Posterior cingulate gyrus (tissue), 11 donors: ENCODE data around the gene OR51T1.

Experiments
- DNase-seq, 10 donors: peaks; one replicate each; pipeline versions ENCODE4 v3.0.0 to v3.0.0-alpha.2; 2020 to 2021; ENCODE audit warnings: mixed read lengths in 3 of 10
- intact Hi-C: fragments of 100-400 bp; cut with DNase I; formaldehyde crosslinking; loops from one replicate; pipeline ENCODE4 v1.15.1; 2023

The OR51T1 gene

GRCh38 chr11:4924239-4924638, 42.5 kb downstream of the OR51T1 start, which contains the start of gene OR51G1:
OR51G1 (minus strand) TSS chr11:4924339; CDS start chr11:4924339, 0 bp downstream.
- DNase-seq: no peak

GRCh38 chr11:4926608-4927007, 44.9 kb downstream of the OR51T1 start:
- DNase-seq: no peak
- intact Hi-C loops: no loop called here

More at GRCh38 chr11:4924239-4924638, 42.5 kb downstream of the OR51T1 start, which contains the start of gene OR51G1:
- intact Hi-C loops: no loop called here
